ENCODE results near the gene MAP7D2.

- no peak for TF ChIP-seq CTCF (IDR thresholded peaks at IDR 0.05)
- TF ChIP-seq POLR2AphosphoS5 (IDR thresholded peaks at IDR 0.05), result no peak
These were observed 157.9 kb downstream of the MAP7D2 start for GRCh38 chrX:19958552-19959486.

All from breast epithelium (tissue), 3 donors.